ENCODE measurements around the gene SIPA1L3. TPM values are rescaled to one million over a fixed set of nuclear protein-coding genes. Genes with fewer than 3 reads are reported as not detected.

SIPA1L3 gene
- total RNA-seq, 1 experiment from 2014 or later = 66.3 TPM

- intact Hi-C loops (cut with micrococcal nuclease; ENCODE audit: unreplicated experiment) (no loop called here), in situ Hi-C loops (cut with HindIII; ENCODE audit: low pct_unique_long_range_greater_than_20kb, low sequenced_read_pairs) (no loop called here)
- Histone ChIP-seq H3K36me3 (ENCODE audit: control insufficient read depth, insufficient read depth, low read length) (no peaks in the 10 kb centered on the region), H3K27me3 (ENCODE audit: control insufficient read depth, insufficient read depth, low read length) (no peaks in the 10 kb centered on the region), H3K27ac (ENCODE audit: low read length) (no peak overlapping the region), H3K9me3 (ENCODE audit: control insufficient read depth, insufficient read depth, low read depth, low read length) (peaks cover 6% of the 10 kb centered on the region; the same call in 1 of the 2 replicates), H3K4me3 (ENCODE audit: low read depth in 2 of 2, low read length in 2 of 2) (no peak overlapping the region), H3K4me1 (ENCODE audit: control insufficient read depth, insufficient read depth, low read length) (peaks cover under 1% of the 10 kb centered on the region; the same call in 1 of the 2 replicates)
- ChIA-PET POLR2A (no interaction called here), CTCF (no interaction called here)
- ATAC-seq (no peak), DNase-seq (ENCODE audit: low read depth, low spot score) (no peak)
- TF ChIP-seq POLR2AphosphoS5 (IDR thresholded peaks at IDR 0.05; ENCODE audit: low read depth, low read length) (no peak), TCF7L2 (IDR thresholded peaks at IDR 0.05; ENCODE audit: low read depth, low read length) (no peak), SIN3A (IDR thresholded peaks at IDR 0.05; ENCODE audit: borderline replicate concordance, insufficient read depth, low read depth, low read length) (no peak)
- TF ChIP-seq, protein P1, sequence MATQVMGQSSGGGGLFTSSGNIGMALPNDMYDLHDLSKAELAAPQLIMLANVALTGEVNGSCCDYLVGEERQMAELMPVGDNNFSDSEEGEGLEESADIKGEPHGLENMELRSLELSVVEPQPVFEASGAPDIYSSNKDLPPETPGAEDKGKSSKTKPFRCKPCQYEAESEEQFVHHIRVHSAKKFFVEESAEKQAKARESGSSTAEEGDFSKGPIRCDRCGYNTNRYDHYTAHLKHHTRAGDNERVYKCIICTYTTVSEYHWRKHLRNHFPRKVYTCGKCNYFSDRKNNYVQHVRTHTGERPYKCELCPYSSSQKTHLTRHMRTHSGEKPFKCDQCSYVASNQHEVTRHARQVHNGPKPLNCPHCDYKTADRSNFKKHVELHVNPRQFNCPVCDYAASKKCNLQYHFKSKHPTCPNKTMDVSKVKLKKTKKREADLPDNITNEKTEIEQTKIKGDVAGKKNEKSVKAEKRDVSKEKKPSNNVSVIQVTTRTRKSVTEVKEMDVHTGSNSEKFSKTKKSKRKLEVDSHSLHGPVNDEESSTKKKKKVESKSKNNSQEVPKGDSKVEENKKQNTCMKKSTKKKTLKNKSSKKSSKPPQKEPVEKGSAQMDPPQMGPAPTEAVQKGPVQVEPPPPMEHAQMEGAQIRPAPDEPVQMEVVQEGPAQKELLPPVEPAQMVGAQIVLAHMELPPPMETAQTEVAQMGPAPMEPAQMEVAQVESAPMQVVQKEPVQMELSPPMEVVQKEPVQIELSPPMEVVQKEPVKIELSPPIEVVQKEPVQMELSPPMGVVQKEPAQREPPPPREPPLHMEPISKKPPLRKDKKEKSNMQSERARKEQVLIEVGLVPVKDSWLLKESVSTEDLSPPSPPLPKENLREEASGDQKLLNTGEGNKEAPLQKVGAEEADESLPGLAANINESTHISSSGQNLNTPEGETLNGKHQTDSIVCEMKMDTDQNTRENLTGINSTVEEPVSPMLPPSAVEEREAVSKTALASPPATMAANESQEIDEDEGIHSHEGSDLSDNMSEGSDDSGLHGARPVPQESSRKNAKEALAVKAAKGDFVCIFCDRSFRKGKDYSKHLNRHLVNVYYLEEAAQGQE (IDR thresholded peaks at IDR 0.05; ENCODE audit: insufficient read depth in 1 of 2, low read depth in 2 of 2, low read length in 1 of 2) = no peak
- TF ChIP-seq, protein P2, sequence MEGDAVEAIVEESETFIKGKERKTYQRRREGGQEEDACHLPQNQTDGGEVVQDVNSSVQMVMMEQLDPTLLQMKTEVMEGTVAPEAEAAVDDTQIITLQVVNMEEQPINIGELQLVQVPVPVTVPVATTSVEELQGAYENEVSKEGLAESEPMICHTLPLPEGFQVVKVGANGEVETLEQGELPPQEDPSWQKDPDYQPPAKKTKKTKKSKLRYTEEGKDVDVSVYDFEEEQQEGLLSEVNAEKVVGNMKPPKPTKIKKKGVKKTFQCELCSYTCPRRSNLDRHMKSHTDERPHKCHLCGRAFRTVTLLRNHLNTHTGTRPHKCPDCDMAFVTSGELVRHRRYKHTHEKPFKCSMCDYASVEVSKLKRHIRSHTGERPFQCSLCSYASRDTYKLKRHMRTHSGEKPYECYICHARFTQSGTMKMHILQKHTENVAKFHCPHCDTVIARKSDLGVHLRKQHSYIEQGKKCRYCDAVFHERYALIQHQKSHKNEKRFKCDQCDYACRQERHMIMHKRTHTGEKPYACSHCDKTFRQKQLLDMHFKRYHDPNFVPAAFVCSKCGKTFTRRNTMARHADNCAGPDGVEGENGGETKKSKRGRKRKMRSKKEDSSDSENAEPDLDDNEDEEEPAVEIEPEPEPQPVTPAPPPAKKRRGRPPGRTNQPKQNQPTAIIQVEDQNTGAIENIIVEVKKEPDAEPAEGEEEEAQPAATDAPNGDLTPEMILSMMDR (IDR thresholded peaks at IDR 0.05) = no peak
- no TSS peak for BruUV-seq (replicated peaks)
Observed at GRCh38 chr19:37975071-37975470, 68.1 kb downstream of the SIPA1L3 start.

DNA sequence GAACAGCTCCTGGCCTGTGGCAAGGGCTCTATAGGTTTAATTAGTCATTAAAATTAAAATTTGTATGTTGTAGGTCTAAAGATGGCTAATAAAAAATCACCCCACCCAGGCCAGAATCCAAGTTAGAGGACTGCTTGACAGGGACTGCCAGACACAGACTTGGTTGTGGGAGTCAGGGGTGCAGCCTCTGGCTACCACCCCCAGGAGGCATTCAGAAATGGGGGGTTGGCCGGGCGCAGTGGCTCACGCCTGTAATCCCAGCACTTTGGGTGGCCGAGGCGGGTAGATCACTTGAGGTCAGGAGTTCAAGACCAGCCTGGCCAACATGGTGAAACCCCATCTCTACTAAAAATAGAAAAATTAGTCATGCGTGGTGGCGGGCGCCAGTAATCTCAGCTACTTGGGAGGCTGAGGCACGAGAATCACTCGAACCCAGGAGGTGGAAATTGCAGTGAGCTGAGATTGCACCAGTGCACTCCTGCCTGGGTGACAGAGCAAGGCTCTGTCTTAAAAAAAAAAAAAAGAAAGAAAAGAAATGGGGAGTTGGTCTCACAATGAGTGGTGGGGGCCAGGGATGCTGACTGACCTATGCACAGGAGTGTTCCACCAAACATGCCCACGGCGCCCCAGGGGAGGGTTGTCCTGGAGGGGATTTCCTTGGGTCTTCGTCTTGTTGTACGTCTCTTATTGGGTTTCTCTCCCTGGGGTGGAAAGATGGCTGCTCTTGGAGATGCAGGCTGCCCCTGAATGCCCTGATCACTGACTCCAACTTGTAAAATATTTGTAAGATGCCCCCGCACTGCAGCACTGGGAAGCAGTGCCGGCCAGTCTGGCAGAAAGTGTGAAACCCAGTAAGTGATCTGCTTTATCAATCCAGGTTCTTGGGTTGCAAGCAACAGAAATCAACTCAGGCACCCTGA, 68.8 kb downstream of the SIPA1L3 start:
- TF ChIP-seq TCF7L2 (IDR thresholded peaks at IDR 0.05; ENCODE audit: low read depth, low read length) = no peak
- TF ChIP-seq, protein P1 (IDR thresholded peaks at IDR 0.05; ENCODE audit: insufficient read depth in 1 of 2, low read depth in 2 of 2, low read length in 1 of 2) = no peak
- no peak for TF ChIP-seq SIN3A (IDR thresholded peaks at IDR 0.05; ENCODE audit: borderline replicate concordance, insufficient read depth, low read depth, low read length)
- no TSS peak for BruUV-seq (replicated peaks)
- DNase-seq (ENCODE audit: low read depth, low spot score) (no peak), ATAC-seq (no peak)
- POLR2A ChIA-PET = no interaction called here
- Histone ChIP-seq H3K36me3 (ENCODE audit: control insufficient read depth, insufficient read depth, low read length) (no peaks in the 10 kb centered on the region), H3K27ac (ENCODE audit: low read length) (no peak overlapping the region), H3K9me3 (ENCODE audit: control insufficient read depth, insufficient read depth, low read depth, low read length) (no peaks in the 10 kb centered on the region), H3K27me3 (ENCODE audit: control insufficient read depth, insufficient read depth, low read length) (no peaks in the 10 kb centered on the region), H3K4me3 (ENCODE audit: low read depth in 2 of 2, low read length in 2 of 2) (no peak overlapping the region), H3K4me1 (ENCODE audit: control insufficient read depth, insufficient read depth, low read length) (peaks cover 3% of the 10 kb centered on the region; the same call in 1 of the 2 replicates)
- intact Hi-C loops (cut with micrococcal nuclease; ENCODE audit: unreplicated experiment) = no loop called here
- in situ Hi-C loops (cut with HindIII; ENCODE audit: low pct_unique_long_range_greater_than_20kb, low sequenced_read_pairs) = no loop called here
- CTCF ChIA-PET = no interaction called here

All from Panc1 (cell line).